ENCODE data around the gene CACNA2D4.
"Not testable (repeated sequence)": the region's sequence is repeated elsewhere in the genome, so short reads cannot be mapped to it uniquely, and the experiment has no call there.

The CACNA2D4 gene

GRCh38 chr12:1829306-1829900, 89.0 kb downstream of the CACNA2D4 start:
- no peak for DNase-seq

- no peak for DNase-seq
Measured at GRCh38 chr12:1828856-1829255, 89.6 kb downstream of the CACNA2D4 start.

DNA sequence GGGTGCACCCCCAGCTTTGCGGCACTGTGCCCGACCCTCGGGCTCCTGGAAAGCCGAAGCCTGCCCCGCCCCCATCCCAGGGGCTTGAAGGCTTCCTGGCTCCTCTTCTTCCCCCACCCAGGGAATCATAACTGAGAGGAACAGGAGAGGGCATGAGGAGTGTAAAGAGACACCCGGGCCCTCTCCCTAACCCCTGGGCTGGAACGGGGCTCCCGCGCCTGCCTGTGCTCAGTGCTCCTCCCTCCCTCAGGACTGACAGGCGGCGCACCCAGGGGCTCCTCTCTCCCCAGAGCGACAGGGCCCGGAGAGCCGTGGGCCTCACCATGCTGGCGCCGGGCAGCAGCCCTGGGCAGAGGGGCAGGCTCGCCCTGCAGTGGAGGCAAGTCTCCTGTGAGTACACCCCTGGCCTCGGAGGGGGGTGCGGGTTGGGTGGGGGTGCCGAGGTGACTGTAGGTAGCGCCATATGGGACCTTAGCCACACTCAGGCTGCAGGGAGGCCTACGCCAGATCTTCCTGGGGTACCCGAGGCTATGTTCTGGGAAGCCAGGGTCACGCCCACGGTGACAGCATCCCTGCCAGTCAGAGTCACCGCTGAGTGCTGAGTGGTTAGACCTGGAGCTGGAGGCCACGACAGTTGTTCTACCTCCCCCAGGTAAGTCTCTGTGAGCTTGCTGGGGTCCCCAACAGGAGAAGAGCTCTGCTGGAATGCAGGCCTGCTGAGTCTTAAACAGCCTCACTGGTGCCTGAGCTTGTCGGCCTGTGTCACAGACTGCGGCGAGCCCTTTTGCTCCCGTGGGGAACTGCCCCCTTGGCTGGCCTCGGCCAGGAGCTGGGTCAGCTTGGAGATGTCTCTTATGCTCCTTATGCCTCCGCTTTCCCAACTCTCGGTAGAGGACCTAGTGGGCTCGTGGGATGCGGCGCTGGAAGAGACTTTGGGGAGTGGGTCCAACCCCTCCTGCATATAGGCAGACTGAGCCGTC, 90.3 kb downstream of the CACNA2D4 start:
- no peak for DNase-seq

DNA sequence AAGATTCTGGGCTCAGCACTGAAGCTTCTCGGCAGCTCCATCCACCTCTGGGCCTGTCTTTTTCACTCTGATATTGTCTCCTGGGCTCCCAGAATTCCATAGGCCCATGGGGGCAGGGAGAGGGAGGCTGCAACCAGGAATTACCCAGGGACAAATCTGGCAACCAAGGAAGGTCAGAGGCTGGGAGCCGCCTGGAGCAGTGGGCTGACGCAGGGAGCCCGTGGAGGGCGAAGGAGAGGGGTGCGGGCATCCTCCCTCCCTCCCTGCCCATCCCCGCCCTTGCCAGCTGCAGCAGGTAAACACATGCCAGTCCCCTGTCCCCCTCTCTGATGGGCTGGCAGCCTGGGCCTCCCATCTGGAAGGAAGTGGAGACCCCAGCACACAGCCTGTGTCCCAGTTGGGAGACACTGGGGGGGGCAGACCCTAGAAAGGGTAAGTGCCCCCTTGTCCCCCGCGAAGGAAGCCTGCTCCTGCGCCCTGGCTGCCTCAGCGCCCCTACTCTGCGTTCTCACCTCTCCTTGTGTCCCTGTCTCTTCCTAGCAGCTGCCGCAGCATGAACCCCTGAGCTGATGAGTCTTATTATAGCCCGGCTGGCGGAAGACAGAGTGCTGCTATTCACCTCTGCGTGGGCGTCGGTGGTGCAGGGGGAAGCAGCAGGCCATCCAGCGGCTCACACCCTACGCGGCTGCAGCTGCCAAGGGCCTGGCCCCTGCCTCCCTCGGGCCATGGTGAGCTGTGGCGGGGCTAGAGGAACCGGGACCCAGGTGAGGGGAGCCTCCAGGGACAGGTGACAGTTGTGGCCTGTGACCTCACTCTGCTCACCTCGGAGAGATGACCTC, 91.4 kb downstream of the CACNA2D4 start:
- no peak for DNase-seq

GRCh38 chr12:1826401-1826800, 92.1 kb downstream of the CACNA2D4 start:
- DNase-seq: no peak

DNA sequence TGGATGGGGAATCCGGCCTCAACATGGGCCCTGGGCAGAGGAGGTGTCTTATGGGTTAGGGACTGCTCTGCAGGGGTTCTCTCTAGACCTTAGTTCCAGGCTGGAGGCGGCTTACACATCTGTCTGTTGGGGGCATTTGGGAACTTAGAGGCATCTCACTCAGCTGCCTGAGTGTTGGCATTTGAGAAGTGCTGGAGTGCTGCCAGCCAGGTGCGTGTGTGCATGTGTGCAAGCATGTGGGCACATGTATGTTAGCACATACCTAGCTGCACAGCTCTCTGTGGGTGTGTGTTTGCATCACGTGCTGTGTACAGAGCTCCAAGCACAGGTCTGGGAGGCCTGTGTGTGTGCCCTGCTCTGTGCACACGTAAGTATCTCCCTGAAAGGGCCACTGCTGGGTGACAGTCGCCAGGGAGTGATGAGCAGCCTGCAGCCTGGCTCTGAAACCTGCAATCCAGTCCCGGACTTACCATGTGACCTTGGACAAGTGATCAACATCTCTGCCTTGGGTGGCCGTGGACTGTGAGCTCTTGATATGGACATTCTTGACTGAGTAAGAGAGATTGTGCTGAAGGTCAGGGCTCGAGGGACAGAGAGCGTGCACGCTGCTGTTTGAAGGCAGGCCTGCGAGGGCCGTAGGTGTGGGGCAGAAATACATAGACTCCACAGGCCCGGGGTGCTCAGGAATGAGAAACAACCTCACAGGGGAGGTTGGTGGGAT, 92.9 kb downstream of the CACNA2D4 start:
- no peak for DNase-seq

GRCh38 chr12:1823237-1823636, 95.2 kb downstream of the CACNA2D4 start:
- DNase-seq: no peak

GRCh38 chr12:1822699-1823098, 95.8 kb downstream of the CACNA2D4 start:
- no peak for DNase-seq

DNA sequence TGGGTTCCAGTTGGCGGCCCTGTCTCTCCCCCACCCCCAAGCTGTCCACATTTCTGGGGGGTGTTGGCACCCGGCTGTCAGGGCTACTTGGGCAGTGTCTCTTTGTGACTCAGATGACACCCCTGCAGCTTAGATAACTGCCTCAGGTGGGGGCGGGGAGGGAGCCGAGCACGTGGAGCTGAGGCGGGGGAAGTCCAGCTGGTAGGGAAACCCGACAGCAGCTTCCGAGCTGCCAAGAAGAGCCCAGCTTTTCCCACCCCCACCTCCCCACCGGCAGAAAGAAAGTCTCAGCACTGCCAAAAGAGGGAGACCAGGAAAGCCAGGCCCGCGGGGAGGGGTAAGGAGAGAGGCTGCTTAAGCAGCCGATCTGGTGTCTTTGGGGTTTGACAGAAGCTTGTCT, 96.6 kb downstream of the CACNA2D4 start:
- DNase-seq: no peak

- no peak for DNase-seq
Measured at GRCh38 chr12:1820896-1821291, 97.6 kb downstream of the CACNA2D4 start.

DNA sequence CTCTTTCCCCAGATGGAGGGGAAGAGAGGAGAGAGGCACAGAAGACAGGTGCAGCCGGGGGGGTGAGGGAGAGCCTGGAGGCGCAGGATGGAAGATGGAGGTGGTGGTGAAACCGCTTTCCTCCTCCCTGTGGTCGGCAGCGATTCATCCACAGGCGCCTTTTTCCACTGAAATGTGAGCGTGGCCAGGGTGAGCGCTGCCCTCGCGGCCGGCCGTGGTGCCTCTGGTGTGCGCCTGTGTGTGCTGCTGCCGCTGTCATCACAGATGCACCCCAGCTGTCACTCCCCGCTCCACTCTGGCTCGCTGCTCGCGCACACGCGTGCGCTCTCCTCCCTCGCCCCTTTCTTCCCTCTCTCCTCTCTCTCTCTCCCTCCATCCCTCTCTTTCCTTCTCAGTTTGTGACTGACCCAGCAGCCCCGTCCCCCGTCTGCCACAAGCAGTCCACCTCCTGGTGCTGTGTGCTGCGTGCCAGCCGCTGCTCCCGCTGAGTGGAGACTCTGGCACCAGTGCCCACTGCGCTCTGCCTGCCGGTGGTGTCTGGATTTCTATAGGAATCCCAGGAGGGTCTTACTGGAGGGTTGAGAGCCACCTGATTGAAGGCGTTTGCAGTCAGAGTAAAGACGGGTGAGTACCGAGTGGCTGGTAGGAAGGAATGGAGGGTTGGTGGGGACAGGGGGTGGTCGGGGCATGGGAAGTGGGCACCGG, 98.1 kb downstream of the CACNA2D4 start, which contains the start of gene LRTM2:
TSS of gene LRTM2 (plus strand) at position 375 of the 705 bp plus-strand sequence. CDS start 7,584 bp downstream, outside the sequence.
- no peak for DNase-seq

GRCh38 chr12:1819571-1819970, 98.9 kb downstream of the CACNA2D4 start:
- DNase-seq: no peak

GRCh38 chr12:1819050-1819449, 99.4 kb downstream of the CACNA2D4 start:
- DNase-seq: no peak

- not testable (repeated sequence) for DNase-seq
Measured at GRCh38 chr12:1817928-1818327, 100.5 kb downstream of the CACNA2D4 start.

GRCh38 chr12:1816730-1817348, 101.6 kb downstream of the CACNA2D4 start:
- no peak for DNase-seq

DNA sequence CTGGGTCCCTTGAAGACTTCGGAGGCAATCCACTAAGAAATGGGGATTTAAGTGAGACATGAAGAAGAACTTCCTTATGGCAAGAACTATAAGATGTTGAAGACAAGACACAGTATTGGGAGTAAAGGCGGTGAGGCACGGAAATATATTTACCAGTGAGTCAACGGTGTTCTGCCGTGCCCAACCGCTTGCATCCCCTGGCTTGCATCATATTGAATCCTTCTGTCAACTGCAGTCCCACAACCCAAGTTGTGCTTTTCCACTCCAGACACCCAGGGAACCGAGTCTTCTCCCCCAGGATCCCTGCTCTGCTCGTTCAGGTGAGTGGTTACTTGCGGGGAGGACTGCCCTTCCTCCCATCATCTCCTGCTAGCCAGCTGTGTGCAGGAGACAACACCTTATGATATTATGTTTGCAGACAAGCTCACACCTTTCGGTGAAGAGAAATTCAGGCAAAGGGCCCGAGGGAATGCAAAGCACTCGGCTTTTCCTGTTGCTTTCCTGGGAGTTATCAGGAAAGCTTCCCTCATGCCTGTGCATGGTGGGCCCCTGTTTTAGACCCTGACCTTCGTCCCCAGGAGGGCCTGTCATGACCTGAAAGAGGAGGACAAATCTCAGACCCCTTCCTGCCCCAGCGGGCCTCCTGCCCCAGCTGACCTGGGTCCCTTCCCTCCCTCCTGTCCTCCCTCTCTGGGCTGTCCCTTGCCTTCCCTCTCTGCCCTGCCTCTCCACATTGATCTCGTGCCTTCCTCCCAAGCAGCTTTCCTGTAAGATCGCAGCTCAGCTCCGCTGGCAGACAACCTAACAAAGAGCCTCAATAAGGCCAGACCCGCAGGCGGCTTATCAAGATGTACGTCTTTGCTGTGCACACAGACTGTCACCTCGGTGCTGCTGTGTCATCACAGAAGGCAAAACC, 102.4 kb downstream of the CACNA2D4 start:
- no peak for DNase-seq

DNA sequence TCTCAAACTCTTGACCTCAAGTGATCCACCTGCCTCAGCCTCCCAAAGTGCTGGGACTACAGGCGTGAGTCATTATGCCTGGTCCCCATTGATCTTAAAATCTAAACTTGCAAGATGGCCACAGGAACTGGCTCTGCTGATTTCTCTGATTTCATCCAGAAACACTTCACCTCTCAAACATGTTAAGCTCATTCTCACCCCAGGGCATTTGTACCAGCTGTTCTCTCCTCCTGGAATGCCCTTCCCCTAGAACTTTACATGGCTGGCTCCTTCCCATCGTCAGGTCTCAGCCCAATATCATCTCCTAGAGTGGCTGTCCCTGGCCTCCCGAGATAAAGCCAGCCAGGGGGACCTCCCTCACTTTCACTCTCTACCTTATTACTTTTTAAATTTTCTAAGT, 103.3 kb downstream of the CACNA2D4 start:
- DNase-seq: no peak

DNA sequence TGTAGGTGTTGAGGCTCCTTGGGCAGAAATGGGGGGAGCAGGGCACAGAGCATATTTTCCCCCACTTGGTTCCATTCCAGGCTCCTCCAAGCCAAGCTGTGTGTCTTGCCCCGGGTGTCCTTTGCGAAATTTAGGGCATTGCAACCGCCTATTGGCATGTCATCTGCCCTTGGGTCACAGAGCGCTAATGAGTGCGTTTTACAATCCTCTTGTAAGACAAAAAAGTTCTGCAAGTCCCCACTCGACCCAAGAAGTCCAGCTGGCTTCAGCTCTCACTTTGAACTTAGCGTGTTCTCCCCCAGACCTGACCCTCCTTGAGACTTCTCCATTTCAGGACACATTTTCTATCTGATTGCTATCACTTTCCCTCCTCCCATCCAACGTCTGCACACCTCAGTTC, 104.2 kb downstream of the CACNA2D4 start:
- DNase-seq: no peak

GRCh38 chr12:1812650-1813302, 105.7 kb downstream of the CACNA2D4 start:
- DNase-seq: no peak

- DNase-seq: no peak
Measured at GRCh38 chr12:1811948-1812291, 106.5 kb downstream of the CACNA2D4 start.

All from activated CD8-positive, alpha-beta memory T cell treated with anti-CD3 and anti-CD28 coated beads, Interleukin-2, amount 50 U/mL, for 48 hours (primary cell).